ENCODE measurements around the gene HEY2. TPM values are rescaled to one million over a fixed set of nuclear protein-coding genes. Genes with fewer than 3 reads are reported as not detected.

Gene HEY2
- total RNA-seq, 1 donor from 2014 or later = 4.3 TPM

GRCh38 chr6:125808060-125808459, 58.6 kb downstream of the HEY2 start:
- DNase-seq (ENCODE audit: low spot score) (no peak), ATAC-seq (no peak)
- intact Hi-C loops (cut with DNase I) = no loop called here

GRCh38 chr6:125808591-125808990, 59.2 kb downstream of the HEY2 start:
- DNase-seq (ENCODE audit: low spot score) (no peak), ATAC-seq (no peak)
- intact Hi-C loops (cut with DNase I) = no loop called here

- peak; percentile 55 for ATAC-seq
- DNase-seq (ENCODE audit: low spot score) = no peak
- intact Hi-C loops (cut with DNase I) = no loop called here
Observed at GRCh38 chr6:125809570-125810170, 60.2 kb downstream of the HEY2 start.

- DNase-seq (ENCODE audit: low spot score) (no peak), ATAC-seq (no peak)
- intact Hi-C loops (cut with DNase I) = no loop called here
Observed at GRCh38 chr6:125810445-125810844, 61.0 kb downstream of the HEY2 start.

Other genes starting within 250 kb of the HEY2 start
- 69.0 TPM for gene NCOA7, start 41.3 kb downstream of the HEY2 start, total RNA-seq
- 25.0 TPM for gene HINT3, start 207.1 kb downstream of the HEY2 start, total RNA-seq
- 29.2 TPM for gene TRMT11, start 236.9 kb downstream of the HEY2 start, total RNA-seq

All from sciatic nerve (tissue), 2 donors.